WTC11 (cell line): ENCODE results near the gene GCK. TPM values are rescaled to one million over a fixed set of nuclear protein-coding genes. Genes with fewer than 3 reads are reported as not detected.

Experiments used
- ATAC-seq: fragments of 200-7000 bp; cut with Tn5 transposase; 2 replicates; pipeline ENCODE4 v1.10.0; 2021; ENCODE audit warnings: mild to moderate bottlenecking, moderate library complexity
- CTCF ChIA-PET: fragments of 300-600 bp; sonication (Branson Sonifier 250); formaldehyde crosslinking; loops from one replicate; lab custom pipeline; 2021; ENCODE audit warnings: antibody characterized with exemption; lab: Charles Lee
- POLR2A ChIA-PET: fragments of 350-600 bp; sonication (Branson Sonifier 250); formaldehyde crosslinking; loops from one replicate; lab custom pipeline; 2021; ENCODE audit warnings: antibody characterized with exemption; lab: Charles Lee
- DNase-seq: peaks from one replicate; pipeline ENCODE4 v3.0.0; 2021; ENCODE audit warnings: low spot score
- H3K27ac Mint-ChIP-seq: 2 replicates; pipeline ENCODE4 v1.8.0; 2021; ENCODE audit warnings: mixed read lengths
- H3K27me3 Mint-ChIP-seq: 2 replicates; pipeline ENCODE4 v1.8.0; 2021; ENCODE audit warnings: low read depth, mild to moderate bottlenecking, moderate library complexity, mixed read lengths
- H3K36me3 Mint-ChIP-seq: 2 replicates; pipeline ENCODE4 v1.8.0; 2021; ENCODE audit warnings: mixed read lengths
- H3K4me1 Mint-ChIP-seq: 2 replicates; pipeline ENCODE4 v1.8.0; 2022; ENCODE audit warnings: mixed read lengths
- H3K4me3 Mint-ChIP-seq: 2 replicates; pipeline ENCODE4 v1.8.0; 2021; ENCODE audit warnings: mild to moderate bottlenecking, moderate library complexity, mixed read lengths
- H3K9me3 Mint-ChIP-seq: 2 replicates; pipeline ENCODE4 v1.8.0; 2021; ENCODE audit warnings: mixed read lengths
- ARID4B ChIP-seq: sonication (generic); formaldehyde crosslinking; IDR thresholded peaks from 2 replicates; pipeline ENCODE4 v1.8.0; 2023; ENCODE audit warnings: missing genetic modification reagents, mild to moderate bottlenecking, borderline replicate concordance
- ATF2 ChIP-seq: sonication (generic); formaldehyde crosslinking; IDR thresholded peaks from 2 replicates; pipeline ENCODE4 v1.8.1; 2022; ENCODE audit warnings: low read depth, missing genetic modification reagents, borderline replicate concordance
- ATF6 ChIP-seq: sonication (generic); formaldehyde crosslinking; IDR thresholded peaks from 2 replicates; pipeline ENCODE4 v1.8.1; 2023; ENCODE audit warnings: mild to moderate bottlenecking, missing genetic modification reagents
- CBFB ChIP-seq: sonication (generic); formaldehyde crosslinking; IDR thresholded peaks from 2 replicates; pipeline ENCODE4 v1.8.1; 2022; ENCODE audit warnings: mild to moderate bottlenecking, low read depth, missing genetic modification reagents
- EMX1 ChIP-seq: fragments of 250-450 bp; sonication (Bioruptor Pico); IDR thresholded peaks from 2 replicates; pipeline ENCODE4 v1.8.0; 2021; ENCODE audit warnings: mild to moderate bottlenecking
- ESRRA ChIP-seq: sonication (generic); formaldehyde crosslinking; IDR thresholded peaks from 2 replicates; pipeline ENCODE4 v1.8.1; 2022; ENCODE audit warnings: mild to moderate bottlenecking, missing genetic modification reagents, borderline replicate concordance
- IRF1 ChIP-seq: sonication (generic); formaldehyde crosslinking; IDR thresholded peaks from 2 replicates; pipeline ENCODE4 v1.8.0; 2023; ENCODE audit warnings: missing genetic modification reagents
- MYBL2 ChIP-seq: sonication (generic); formaldehyde crosslinking; IDR thresholded peaks from 2 replicates; pipeline ENCODE4 v1.8.1; 2023; ENCODE audit warnings: mild to moderate bottlenecking, moderate library complexity, missing genetic modification reagents
- NFATC4 ChIP-seq: fragments of 250-450 bp; sonication (Bioruptor Pico); IDR thresholded peaks from 2 replicates; pipeline ENCODE4 v1.9.0; 2021; ENCODE audit warnings: mild to moderate bottlenecking
- SMAD3 ChIP-seq: sonication (generic); formaldehyde crosslinking; IDR thresholded peaks from 2 replicates; pipeline ENCODE4 v1.8.0; 2022; ENCODE audit warnings: missing genetic modification reagents, mild to moderate bottlenecking, borderline replicate concordance
- USF2 ChIP-seq: sonication (generic); formaldehyde crosslinking; IDR thresholded peaks from 2 replicates; pipeline ENCODE4 v1.8.1; 2023; ENCODE audit warnings: mild to moderate bottlenecking, missing genetic modification reagents, moderate library complexity
- ZBTB21 ChIP-seq: sonication (generic); formaldehyde crosslinking; IDR thresholded peaks from 2 replicates; pipeline ENCODE4 v1.8.1; 2023; ENCODE audit warnings: mild to moderate bottlenecking, missing genetic modification reagents, borderline replicate concordance
- ZNF317 ChIP-seq: sonication (generic); formaldehyde crosslinking; IDR thresholded peaks from 2 replicates; pipeline ENCODE4 v1.8.1; 2023; ENCODE audit warnings: low read depth, mild to moderate bottlenecking, moderate library complexity, missing genetic modification reagents, borderline replicate concordance
- ZNF512 ChIP-seq: sonication (generic); formaldehyde crosslinking; IDR thresholded peaks from 2 replicates; pipeline ENCODE4 v1.8.1; 2022; ENCODE audit warnings: missing genetic modification reagents, borderline replicate concordance
- ZNF532 ChIP-seq: fragments of 250-450 bp; sonication (Bioruptor Pico); IDR thresholded peaks from 2 replicates; pipeline ENCODE4 v1.9.0; 2021; ENCODE audit warnings: mild to moderate bottlenecking, borderline replicate concordance
- total RNA-seq: library from RNA; stranded (reverse); gene quantifications from 3 replicates; pipeline ENCODE4 v1.2.3, GENCODE V29; 2021

The GCK gene
- total RNA-seq, 1 experiment from 2014 or later, result 3.3 TPM

- no peak for TF ChIP-seq SMAD3
- TF ChIP-seq, all 79 proteins: peak for 0
Measured at GRCh38 chr7:44228571-44229350, 39.5 kb upstream of the GCK start (continued).

- Mint-ChIP-seq H3K4me3 (no peak overlapping the region), H3K9me3 (no peaks in the 10 kb centered on the region), H3K4me1 (peaks cover 7% of the 10 kb centered on the region)
- CTCF ChIA-PET, result interaction anchor here (1.0 to 1.7 kb wide), 2 partner anchors 13 kb away, joined by 3 to 8 read pairs; no protein-coding TSS in a partner anchor
- no peak for ATAC-seq
- TF ChIP-seq NFATC4, result no peak
- TF ChIP-seq ZNF317, result no peak
- no peak for TF ChIP-seq CBFB (CRISPR knock-in tag)
- TF ChIP-seq ATF6 (CRISPR knock-in tag), result no peak
- TF ChIP-seq ZNF512 (CRISPR knock-in tag), result no peak
- no peak for TF ChIP-seq ZBTB21 (CRISPR knock-in tag)
- TF ChIP-seq IRF1 (CRISPR knock-in tag), result no peak
- TF ChIP-seq ESRRA (CRISPR knock-in tag), result no peak
- TF ChIP-seq, all 79 proteins: peak for 0
- H3K36me3 Mint-ChIP-seq, result no peaks in the 10 kb centered on the region
- no peak for DNase-seq
- no peak overlapping the region for H3K27ac Mint-ChIP-seq
- POLR2A ChIA-PET, result interaction anchor here (0.5 to 0.7 kb wide), 2 partner anchors 379 to 1360 kb away, joined by 3 to 4 read pairs; partner anchors contain the start of gene OGDH
- H3K27me3 Mint-ChIP-seq, result no peaks in the 10 kb centered on the region
Measured at GRCh38 chr7:44227911-44228310, 38.7 kb upstream of the GCK start.

GRCh38 chr7:44226396-44226753 lies 37.1 kb upstream of the GCK start:
- ATAC-seq, result no peak
- no peak for DNase-seq
- Mint-ChIP-seq H3K27ac (no peak overlapping the region), H3K4me1 (peaks cover 10% of the 10 kb centered on the region), H3K27me3 (no peaks in the 10 kb centered on the region), H3K4me3 (no peak overlapping the region), H3K36me3 (no peaks in the 10 kb centered on the region), H3K9me3 (no peaks in the 10 kb centered on the region)
- POLR2A ChIA-PET, result no interaction called here
- CTCF ChIA-PET, result interaction anchor here (1.1 kb wide), 1 partner anchor 122 kb away, joined by 4 read pairs; no protein-coding TSS in a partner anchor
- no peak for TF ChIP-seq MYBL2
- TF ChIP-seq ATF2 (CRISPR knock-in tag), result no peak
- TF ChIP-seq EMX1 (CRISPR knock-in tag), result no peak
- TF ChIP-seq ARID4B (CRISPR knock-in tag), result no peak
- no peak for TF ChIP-seq USF2 (CRISPR knock-in tag)
- no peak for TF ChIP-seq ZNF532
